Gastrocnemius medialis (tissue), 4 donors: Measurements from ENCODE around the gene SLC2A4RG. TPM values are rescaled to one million over a fixed set of nuclear protein-coding genes. Genes with fewer than 3 reads are reported as not detected.

Experiments
- ATAC-seq, 2 donors: fragments of 150-250 bp; one replicate each; pipeline ENCODE4 v1.9.1; 2016
- DNase-seq, 2 donors: peaks; one replicate each; pipeline ENCODE4 v3.0.0-alpha.2; 2019
- H3K27ac ChIP-seq, 4 donors: fragments of 200-600 bp; sonication (generic); 1 replicate in 1 of 4; 2 replicates in 3 of 4; pipeline ENCODE4 v1.5.1; 2016 to 2018; ENCODE audit warnings: mild to moderate bottlenecking in 2 of 4, moderate library complexity in 1 of 4
- H3K27me3 ChIP-seq, 3 donors: fragments of 200-600 bp; sonication (generic) in 2 of 3; 1 replicate in 1 of 3; 2 replicates in 2 of 3; pipeline versions ENCODE4 v1.5.1 to v1.6.0; 2016 to 2019; ENCODE audit warnings: mild to moderate bottlenecking in 1 of 3, moderate library complexity in 1 of 3
- H3K36me3 ChIP-seq, 2 donors: fragments of 200-600 bp; sonication (generic) in 1 of 2; one replicate each; pipeline ENCODE4 v1.5.1; 2017 to 2018
- H3K4me1 ChIP-seq, 2 donors: fragments of 200-600 bp; sonication (generic) in 1 of 2; one replicate each; pipeline ENCODE4 v1.5.1; 2016 to 2017; ENCODE audit warnings: mild to moderate bottlenecking in 2 of 2
- H3K4me3 ChIP-seq, 4 donors: fragments of 200-600 bp; sonication (generic) in 3 of 4; 1 replicate in 1 of 4; 2 replicates in 3 of 4; pipeline ENCODE4 v1.5.1; 2016 to 2019; ENCODE audit warnings: mild to moderate bottlenecking in 2 of 4
- H3K9me3 ChIP-seq, 3 donors: fragments of 200-600 bp; sonication (generic) in 2 of 3; 1 replicate in 1 of 3; 2 replicates in 2 of 3; pipeline ENCODE4 v1.5.1; 2016 to 2019
- POLR2A ChIP-seq, 2 donors: fragments of 450-650 bp; IDR thresholded peaks; one replicate each; pipeline ENCODE4 v1.6.1; 2017; ENCODE audit warnings: antibody characterized with exemption in 2 of 2, mild to moderate bottlenecking in 2 of 2, moderate library complexity in 2 of 2
- in situ Hi-C, 4 donors: fragments of 200-750 bp; cut with MboI; loops; one replicate each; pipeline versions ENCODE4 v1.15.0 to v1.8.0; 2017; ENCODE audit warnings: low sequenced_read_pairs in 4 of 4
- intact Hi-C: fragments of 100-400 bp; cut with DNase I; formaldehyde crosslinking; loops from one replicate; pipeline ENCODE4 v1.15.1; 2023; ENCODE audit warnings: low total_unique reads
- total RNA-seq, 4 donors: library from RNA; depleted of rRNA; stranded (reverse); fragments of >200 nt; gene quantifications; one replicate each; pipeline versions ENCODE4 v1.1.0 to v1.2.3, GENCODE V29; 2016
- TF ChIP-seq, protein P1 (sequence below), 5 experiments: fragments of 450-650 bp in 3 of 5; fragments of 200-600 bp in 2 of 5; sonication (generic) in 2 of 5; IDR thresholded peaks in 4 of 5; conservative IDR thresholded peaks in 1 of 5; 1 replicate in 4 of 5; 2 replicates in 1 of 5; pipeline ENCODE4 v1.5.1; 2016 to 2019; ENCODE audit warnings: antibody characterized with exemption in 5 of 5, mild to moderate bottlenecking in 3 of 5, moderate library complexity in 3 of 5

Gene SLC2A4RG
- total RNA-seq, 4 donors from 2014 or later: 26.0 to 58.7 (median 39.1) TPM

DNA sequence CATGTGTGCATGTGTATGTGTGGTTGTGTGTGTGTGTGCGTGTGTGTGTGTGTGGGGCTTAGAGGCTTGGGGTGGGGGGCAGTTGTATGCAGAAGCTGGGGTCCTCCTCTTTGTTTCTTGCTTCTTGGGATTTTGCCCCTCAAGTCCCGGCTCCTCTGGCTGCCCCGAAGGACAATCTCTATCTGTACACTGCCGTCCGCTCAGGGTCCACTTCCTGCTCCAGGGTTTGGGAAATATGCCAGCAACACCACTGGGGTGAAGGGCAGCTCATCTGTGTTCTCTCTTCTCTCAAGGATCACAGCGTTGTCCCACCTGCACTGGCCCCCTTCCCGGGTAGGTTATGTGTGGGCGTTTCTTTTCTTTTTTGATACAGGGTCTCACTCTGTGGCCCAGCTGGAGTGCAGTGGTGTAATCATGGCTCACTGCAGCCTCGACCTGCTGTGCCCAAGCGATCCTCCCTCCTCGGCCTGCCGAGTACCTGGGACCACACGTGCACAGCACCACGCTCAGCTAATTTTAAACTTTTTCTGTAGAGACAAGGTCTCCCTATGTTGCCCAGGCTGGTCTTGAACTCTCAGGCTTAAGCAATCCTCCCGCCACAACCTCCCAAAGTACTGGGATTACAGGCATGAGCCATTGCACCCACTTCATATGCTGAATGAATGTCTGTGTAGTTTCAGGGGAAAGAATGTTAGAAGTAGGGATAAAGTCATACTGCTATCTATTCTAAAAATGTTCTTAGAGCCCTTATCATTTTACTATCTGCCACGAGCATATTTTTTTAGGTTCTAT, 25.7 kb downstream of the SLC2A4RG start:
- in situ Hi-C loops (no loop called here), intact Hi-C loops (no loop called here)
- no peak for ATAC-seq
- Histone ChIP-seq H3K4me3 (no peak overlapping the region), H3K27ac (no peak overlapping the region), H3K27me3 (no peaks in the 10 kb centered on the region), H3K9me3 (no peaks in the 10 kb centered on the region), H3K36me3 (no peaks in the 10 kb centered on the region), H3K4me1 (peaks cover 0 to 6% of the 10 kb centered on the region in 2 donors)
- TF ChIP-seq, protein P1, sequence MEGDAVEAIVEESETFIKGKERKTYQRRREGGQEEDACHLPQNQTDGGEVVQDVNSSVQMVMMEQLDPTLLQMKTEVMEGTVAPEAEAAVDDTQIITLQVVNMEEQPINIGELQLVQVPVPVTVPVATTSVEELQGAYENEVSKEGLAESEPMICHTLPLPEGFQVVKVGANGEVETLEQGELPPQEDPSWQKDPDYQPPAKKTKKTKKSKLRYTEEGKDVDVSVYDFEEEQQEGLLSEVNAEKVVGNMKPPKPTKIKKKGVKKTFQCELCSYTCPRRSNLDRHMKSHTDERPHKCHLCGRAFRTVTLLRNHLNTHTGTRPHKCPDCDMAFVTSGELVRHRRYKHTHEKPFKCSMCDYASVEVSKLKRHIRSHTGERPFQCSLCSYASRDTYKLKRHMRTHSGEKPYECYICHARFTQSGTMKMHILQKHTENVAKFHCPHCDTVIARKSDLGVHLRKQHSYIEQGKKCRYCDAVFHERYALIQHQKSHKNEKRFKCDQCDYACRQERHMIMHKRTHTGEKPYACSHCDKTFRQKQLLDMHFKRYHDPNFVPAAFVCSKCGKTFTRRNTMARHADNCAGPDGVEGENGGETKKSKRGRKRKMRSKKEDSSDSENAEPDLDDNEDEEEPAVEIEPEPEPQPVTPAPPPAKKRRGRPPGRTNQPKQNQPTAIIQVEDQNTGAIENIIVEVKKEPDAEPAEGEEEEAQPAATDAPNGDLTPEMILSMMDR (IDR thresholded peaks at IDR 0.05 in 4 of 5, conservative IDR thresholded peaks at IDR 0.05 in 1 of 5): no peak
- no peak for TF ChIP-seq POLR2A (IDR thresholded peaks at IDR 0.05)
- DNase-seq: no peak

DNA sequence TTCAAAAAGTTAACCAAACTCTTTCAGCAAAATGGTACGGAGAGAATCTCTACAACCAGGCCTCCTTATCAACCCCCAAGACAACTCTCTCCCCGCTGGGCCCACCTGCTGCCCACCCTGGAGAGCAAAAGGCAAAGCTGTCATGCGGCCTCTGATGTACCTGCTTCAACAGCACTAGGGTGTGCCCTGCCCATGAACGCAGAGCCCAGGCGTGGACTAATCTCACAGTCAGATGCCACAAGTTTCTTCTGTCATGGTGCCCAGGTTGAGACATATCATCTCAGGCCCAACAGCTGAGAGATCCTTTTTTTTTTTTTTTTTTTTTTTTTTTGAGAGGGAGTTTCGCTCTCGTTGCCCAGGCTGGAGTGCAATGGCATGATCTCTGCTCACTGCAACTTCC, 26.3 kb downstream of the SLC2A4RG start:
- ATAC-seq (peak; percentile 59 to 78), DNase-seq (peak in 1 of 2 donors; percentile 51)
- no peaks in the 10 kb centered on the region for H3K36me3 ChIP-seq
- H3K4me1 ChIP-seq: peaks cover 0 to 6% of the 10 kb centered on the region in 2 donors
- H3K27me3 ChIP-seq: no peaks in the 10 kb centered on the region
- no peak overlapping the region for H3K27ac ChIP-seq
- intact Hi-C loops (no loop called here), in situ Hi-C loops (no loop called here)
- no peak overlapping the region for H3K4me3 ChIP-seq
- H3K9me3 ChIP-seq: no peaks in the 10 kb centered on the region
- TF ChIP-seq POLR2A (IDR thresholded peaks at IDR 0.05): no peak
- TF ChIP-seq, protein P1 (IDR thresholded peaks at IDR 0.05 in 4 of 5, conservative IDR thresholded peaks at IDR 0.05 in 1 of 5): no peak

DNA sequence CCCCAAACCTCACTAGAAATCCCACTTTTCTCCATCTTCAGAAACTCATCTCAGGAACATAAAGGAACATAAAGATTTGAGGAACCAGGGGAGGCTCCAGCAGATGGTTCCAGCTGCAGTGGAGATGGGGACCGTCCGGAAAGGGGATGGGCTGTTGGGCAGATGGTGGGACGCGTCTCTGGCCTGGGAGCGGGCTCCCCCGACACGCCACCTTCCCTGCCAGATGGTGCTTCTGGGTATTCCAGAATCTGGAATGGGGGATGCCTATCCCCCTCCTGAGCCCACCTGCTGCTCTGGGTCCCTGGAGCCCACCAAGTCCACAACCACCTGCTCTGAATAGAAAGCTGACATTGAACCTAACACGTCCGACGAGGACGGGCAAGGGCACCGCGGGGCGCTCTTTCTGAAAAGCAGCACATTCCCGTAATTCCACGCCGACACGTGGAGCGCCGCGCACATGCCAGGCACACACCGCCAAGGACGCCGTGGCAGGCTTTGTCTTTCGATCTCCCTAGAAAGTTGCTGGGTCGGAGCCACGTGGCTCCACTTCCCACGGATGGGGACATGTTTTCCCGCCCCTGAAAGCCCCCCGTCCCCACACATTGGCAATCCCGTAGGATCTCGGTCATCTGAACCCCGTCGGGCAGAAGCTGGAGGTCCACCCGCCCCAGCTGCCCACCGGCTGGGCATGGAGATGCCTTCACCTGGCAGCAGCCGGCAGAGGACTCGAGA, 27.3 kb downstream of the SLC2A4RG start:
- no peak for TF ChIP-seq POLR2A (IDR thresholded peaks at IDR 0.05)
- TF ChIP-seq, protein P1 (IDR thresholded peaks at IDR 0.05 in 4 of 5, conservative IDR thresholded peaks at IDR 0.05 in 1 of 5): no peak
- intact Hi-C loops (no loop called here), in situ Hi-C loops (no loop called here)
- Histone ChIP-seq H3K36me3 (no peaks in the 10 kb centered on the region), H3K9me3 (no peaks in the 10 kb centered on the region), H3K4me1 (peaks cover 0 to 6% of the 10 kb centered on the region in 2 donors), H3K27me3 (no peaks in the 10 kb centered on the region), H3K4me3 (no peak overlapping the region), H3K27ac (no peak overlapping the region)
- DNase-seq (no peak), ATAC-seq (no peak)

DNA sequence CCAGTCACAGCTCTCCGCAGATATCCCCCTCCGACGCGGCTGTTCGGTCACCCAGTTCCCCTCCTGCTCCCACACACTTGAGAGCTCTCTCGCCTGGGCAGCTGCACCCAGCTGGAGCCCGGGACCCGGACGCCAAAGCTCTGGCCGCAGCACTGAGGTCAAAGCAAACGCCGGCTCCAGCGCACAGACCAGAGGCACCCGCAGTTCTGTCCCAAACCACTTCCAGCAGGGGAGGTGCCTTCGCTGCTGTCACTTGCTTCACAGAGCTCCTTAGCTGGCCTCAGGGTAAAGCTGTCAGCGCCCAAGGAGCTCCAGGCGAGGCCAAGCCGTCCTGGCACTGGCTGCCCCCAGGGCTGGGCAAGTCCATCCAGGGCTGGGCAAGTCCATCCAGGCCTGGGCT, 27.9 kb downstream of the SLC2A4RG start:
- intact Hi-C loops: no loop called here
- TF ChIP-seq, protein P1 (IDR thresholded peaks at IDR 0.05 in 4 of 5, conservative IDR thresholded peaks at IDR 0.05 in 1 of 5): no peak
- TF ChIP-seq POLR2A (IDR thresholded peaks at IDR 0.05): no peak
- H3K27ac ChIP-seq: no peak overlapping the region
- H3K9me3 ChIP-seq: no peaks in the 10 kb centered on the region
- H3K4me3 ChIP-seq: no peak overlapping the region
- H3K4me1 ChIP-seq: peaks cover 0 to 6% of the 10 kb centered on the region in 2 donors
- no peaks in the 10 kb centered on the region for H3K27me3 ChIP-seq
- no peak for DNase-seq
- ATAC-seq: peak; percentile 34 to 36
- in situ Hi-C loops: no loop called here
- no peaks in the 10 kb centered on the region for H3K36me3 ChIP-seq
